Right lobe of liver (tissue), 4 donors: ENCODE data around the gene TMEM187.

Experiments
- POLR2A ChIP-seq: fragments of 450-650 bp; IDR thresholded peaks from one replicate; pipeline ENCODE4 v1.6.1; 2017; ENCODE audit warnings: antibody characterized with exemption, mild to moderate bottlenecking
- TF ChIP-seq, protein P1 (sequence below), 4 donors: fragments of 200-600 bp in 3 of 4; fragments of 450-650 bp in 1 of 4; IDR thresholded peaks; one replicate each; pipeline versions ENCODE4 v1.5.1 to v1.8.0; 2016 to 2022; ENCODE audit warnings: antibody characterized with exemption in 4 of 4, mild to moderate bottlenecking in 2 of 4
- donor health status: DM: no; HTN: no; CAD: no.
- donor health status: DM: no; HTN: no; CAD: no.
- donor health status: DM: no; HTN: yes; CAD: no.

DNA sequence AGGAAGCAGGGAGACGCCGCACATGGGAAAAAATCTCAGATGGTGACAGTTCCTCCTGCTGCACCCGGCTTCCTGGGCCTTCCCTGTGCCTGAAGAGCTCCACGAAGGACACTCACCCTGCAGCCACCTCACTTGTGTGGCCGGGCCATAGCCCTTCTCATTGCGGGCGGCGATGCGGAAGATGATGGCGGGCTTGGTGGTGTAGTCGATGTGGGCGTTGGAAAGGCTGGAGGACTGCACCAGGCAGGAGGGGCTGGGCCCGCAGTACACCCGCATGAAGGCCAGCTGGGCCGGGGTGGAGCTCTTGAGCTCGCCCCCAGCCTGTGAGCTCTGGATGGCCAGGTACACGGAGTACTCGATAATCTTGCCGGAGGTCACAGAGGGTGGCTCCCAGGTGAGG, 22.4 kb upstream of the TMEM187 start:
- TF ChIP-seq, protein P1, sequence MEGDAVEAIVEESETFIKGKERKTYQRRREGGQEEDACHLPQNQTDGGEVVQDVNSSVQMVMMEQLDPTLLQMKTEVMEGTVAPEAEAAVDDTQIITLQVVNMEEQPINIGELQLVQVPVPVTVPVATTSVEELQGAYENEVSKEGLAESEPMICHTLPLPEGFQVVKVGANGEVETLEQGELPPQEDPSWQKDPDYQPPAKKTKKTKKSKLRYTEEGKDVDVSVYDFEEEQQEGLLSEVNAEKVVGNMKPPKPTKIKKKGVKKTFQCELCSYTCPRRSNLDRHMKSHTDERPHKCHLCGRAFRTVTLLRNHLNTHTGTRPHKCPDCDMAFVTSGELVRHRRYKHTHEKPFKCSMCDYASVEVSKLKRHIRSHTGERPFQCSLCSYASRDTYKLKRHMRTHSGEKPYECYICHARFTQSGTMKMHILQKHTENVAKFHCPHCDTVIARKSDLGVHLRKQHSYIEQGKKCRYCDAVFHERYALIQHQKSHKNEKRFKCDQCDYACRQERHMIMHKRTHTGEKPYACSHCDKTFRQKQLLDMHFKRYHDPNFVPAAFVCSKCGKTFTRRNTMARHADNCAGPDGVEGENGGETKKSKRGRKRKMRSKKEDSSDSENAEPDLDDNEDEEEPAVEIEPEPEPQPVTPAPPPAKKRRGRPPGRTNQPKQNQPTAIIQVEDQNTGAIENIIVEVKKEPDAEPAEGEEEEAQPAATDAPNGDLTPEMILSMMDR (IDR thresholded peaks at IDR 0.05), result no peak
- TF ChIP-seq POLR2A, result no peak
